GM23248 (cell line): ENCODE data around the gene ALK.

Source experiments
- EZH2 ChIP-seq: fragments of 200-600 bp; sonication (generic); IDR thresholded peaks from 2 replicates; pipeline ENCODE4 v1.6.1; 2018; ENCODE audit warnings: antibody characterized with exemption, mild to moderate bottlenecking; ENCODE audit not compliant: insufficient read depth, poor library complexity, severe bottlenecking
- EZH2phosphoT487 ChIP-seq: fragments of 200-600 bp; sonication (generic); IDR thresholded peaks from 2 replicates; pipeline ENCODE4 v1.6.1; 2018; ENCODE audit warnings: antibody characterized with exemption, moderate library complexity, mild to moderate bottlenecking, low read depth; ENCODE audit not compliant: insufficient read depth

- TF ChIP-seq EZH2 (no peak), EZH2phosphoT487 (no peak)
Measured at GRCh38 chr2:29475499-29475898, 445.9 kb downstream of the ALK start.
